HEK293 (cell line): ENCODE results near the gene NFE2L1.
A peak's percentile ranks its signal among the peaks of the same experiment; 100 is the strongest.

Experiments
- EGR2 ChIP-seq: fragments of 450-650 bp; formaldehyde crosslinking; IDR thresholded peaks from 2 replicates; pipeline ENCODE4 v1.5.1; 2016; ENCODE audit warnings: low read depth, missing biosample characterization, missing genetic modification characterization
- GLIS1 ChIP-seq: fragments of 450-650 bp; formaldehyde crosslinking; IDR thresholded peaks from 2 replicates; pipeline ENCODE4 v1.5.1; 2016; ENCODE audit warnings: missing biosample characterization, missing genetic modification characterization
- HOXA7 ChIP-seq: sonication (generic); formaldehyde crosslinking; IDR thresholded peaks from 2 replicates; pipeline ENCODE4 v1.8.1; 2022; ENCODE audit warnings: missing genetic modification reagents, borderline replicate concordance
- MZF1 ChIP-seq: fragments of 450-650 bp; formaldehyde crosslinking; IDR thresholded peaks from 2 replicates; pipeline ENCODE4 v1.5.1; 2017; ENCODE audit warnings: missing biosample characterization, missing genetic modification characterization, borderline replicate concordance
- PBX3 ChIP-seq: sonication (generic); formaldehyde crosslinking; IDR thresholded peaks from 2 replicates; pipeline ENCODE4 v1.8.1; 2022; ENCODE audit warnings: mild to moderate bottlenecking, moderate library complexity, missing genetic modification reagents
- PRDM10 ChIP-seq: fragments of 450-650 bp; formaldehyde crosslinking; IDR thresholded peaks from 2 replicates; pipeline ENCODE4 v1.5.1; 2016; ENCODE audit warnings: missing biosample characterization, missing genetic modification characterization
- SALL2 ChIP-seq: fragments of 450-650 bp; formaldehyde crosslinking; IDR thresholded peaks from 2 replicates; pipeline ENCODE4 v1.5.0; 2017; ENCODE audit warnings: missing biosample characterization, mild to moderate bottlenecking, missing genetic modification characterization, borderline replicate concordance
- WT1 ChIP-seq: fragments of 450-650 bp; formaldehyde crosslinking; IDR thresholded peaks from 2 replicates; pipeline ENCODE4 v1.5.1; 2016; ENCODE audit warnings: missing biosample characterization, missing genetic modification characterization
- ZBTB17 ChIP-seq: fragments of 450-650 bp; formaldehyde crosslinking; IDR thresholded peaks from 2 replicates; pipeline ENCODE4 v1.5.1; 2016; ENCODE audit warnings: missing biosample characterization, missing genetic modification characterization
- ZEB2 ChIP-seq: fragments of 450-650 bp; formaldehyde crosslinking; IDR thresholded peaks from 2 replicates; pipeline ENCODE4 v1.5.1; 2016; ENCODE audit warnings: missing biosample characterization, missing genetic modification characterization
- ZFHX2 ChIP-seq: fragments of 450-650 bp; formaldehyde crosslinking; conservative IDR thresholded peaks from 2 replicates; pipeline ENCODE4 v1.5.1; 2016; ENCODE audit warnings: missing biosample characterization, missing genetic modification characterization
- ZNF24 ChIP-seq: fragments of 450-650 bp; formaldehyde crosslinking; IDR thresholded peaks from 2 replicates; pipeline ENCODE4 v1.5.1; 2016; ENCODE audit warnings: missing biosample characterization, missing genetic modification characterization
- ZNF26 ChIP-seq: fragments of 450-650 bp; formaldehyde crosslinking; IDR thresholded peaks from 2 replicates; pipeline ENCODE4 v1.5.1; 2016; ENCODE audit warnings: missing biosample characterization, missing genetic modification characterization
- ZNF266 ChIP-seq: fragments of 450-650 bp; formaldehyde crosslinking; IDR thresholded peaks from 2 replicates; pipeline ENCODE4 v1.5.1; 2016; ENCODE audit warnings: missing biosample characterization, missing genetic modification characterization, low read depth
- ZNF280D ChIP-seq: fragments of 450-650 bp; formaldehyde crosslinking; IDR thresholded peaks from 2 replicates; pipeline ENCODE4 v1.5.1; 2016; ENCODE audit warnings: missing biosample characterization, missing genetic modification characterization
- ZNF366 ChIP-seq: fragments of 450-650 bp; formaldehyde crosslinking; conservative IDR thresholded peaks from 2 replicates; pipeline ENCODE4 v1.5.1; 2016; ENCODE audit warnings: missing biosample characterization, missing genetic modification characterization
- ZNF747 ChIP-seq: fragments of 450-650 bp; formaldehyde crosslinking; IDR thresholded peaks from 2 replicates; pipeline ENCODE4 v1.5.1; 2016; ENCODE audit warnings: missing biosample characterization, missing genetic modification characterization
- ZNF777 ChIP-seq: fragments of 450-650 bp; formaldehyde crosslinking; IDR thresholded peaks from 2 replicates; pipeline ENCODE4 v1.5.1; 2017; ENCODE audit warnings: missing biosample characterization, missing genetic modification characterization, borderline replicate concordance
- ZNF791 ChIP-seq: fragments of 450-650 bp; formaldehyde crosslinking; IDR thresholded peaks from 2 replicates; pipeline ENCODE4 v1.5.1; 2016; ENCODE audit warnings: missing biosample characterization, missing genetic modification characterization
- ZNF830 ChIP-seq: fragments of 450-650 bp; IDR thresholded peaks from 2 replicates; pipeline ENCODE4 v1.5.0; 2018; ENCODE audit warnings: missing biosample characterization, missing genetic modification characterization, low read depth, mild to moderate bottlenecking, moderate library complexity
- ZSCAN30 ChIP-seq: fragments of 450-650 bp; IDR thresholded peaks from 2 replicates; pipeline ENCODE4 v1.5.1; 2018; ENCODE audit warnings: missing biosample characterization, mild to moderate bottlenecking, missing genetic modification characterization, moderate library complexity
- TF ChIP-seq, protein P1 (sequence below): fragments of 450-650 bp; formaldehyde crosslinking; IDR thresholded peaks from 2 replicates; pipeline ENCODE4 v1.5.1; 2016; ENCODE audit warnings: missing biosample characterization, missing genetic modification characterization
- TF ChIP-seq, protein P2 (sequence below): fragments of 450-650 bp; formaldehyde crosslinking; IDR thresholded peaks from 2 replicates; pipeline ENCODE4 v1.5.1; 2017; ENCODE audit warnings: missing biosample characterization, missing genetic modification characterization

Gene NFE2L1

DNA sequence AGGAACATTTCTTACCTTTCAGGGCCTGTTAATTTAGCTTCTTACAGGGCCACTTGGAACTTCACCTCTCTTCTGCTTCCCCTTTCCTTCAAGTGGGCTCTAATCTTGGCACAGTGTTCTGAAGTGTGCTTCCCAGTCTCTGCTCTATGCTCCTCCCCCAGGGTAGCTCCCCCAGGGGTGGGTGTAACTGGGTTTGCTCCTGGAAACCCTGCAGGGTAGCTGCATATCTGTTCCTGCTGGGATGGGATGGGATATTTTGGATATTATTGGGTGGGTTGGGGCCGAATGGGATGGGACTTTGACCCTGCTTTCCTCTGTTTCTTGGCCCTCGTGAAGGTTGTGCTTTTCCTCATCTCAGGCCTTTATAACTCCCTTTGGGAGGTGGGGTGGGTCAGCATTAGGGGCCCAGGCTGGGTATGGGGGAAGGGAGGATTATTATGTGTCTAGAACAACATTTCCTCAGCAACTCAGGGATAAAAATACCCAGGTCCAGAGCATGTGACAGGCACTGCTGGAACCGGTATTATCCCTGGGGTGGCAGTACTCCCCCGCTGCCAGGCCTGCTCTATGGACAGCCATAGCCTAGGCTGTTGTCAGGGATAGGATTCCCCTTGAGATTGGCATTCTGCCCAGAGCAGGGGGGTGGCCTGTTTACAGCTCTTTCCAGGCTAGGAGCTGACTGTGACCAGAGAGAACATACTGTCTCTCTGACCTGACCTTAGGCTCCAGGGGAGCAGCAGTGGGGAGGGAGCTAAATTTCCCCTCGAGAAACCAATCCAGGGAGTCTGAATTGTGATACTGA, 5.0 kb downstream of the NFE2L1 start (continued):
- TF ChIP-seq ZNF830 = no peak
- TF ChIP-seq SALL2 (tag by site-specific recombination) = no peak
- TF ChIP-seq ZNF280D (tag by site-specific recombination) = no peak
- TF ChIP-seq, protein P1, sequence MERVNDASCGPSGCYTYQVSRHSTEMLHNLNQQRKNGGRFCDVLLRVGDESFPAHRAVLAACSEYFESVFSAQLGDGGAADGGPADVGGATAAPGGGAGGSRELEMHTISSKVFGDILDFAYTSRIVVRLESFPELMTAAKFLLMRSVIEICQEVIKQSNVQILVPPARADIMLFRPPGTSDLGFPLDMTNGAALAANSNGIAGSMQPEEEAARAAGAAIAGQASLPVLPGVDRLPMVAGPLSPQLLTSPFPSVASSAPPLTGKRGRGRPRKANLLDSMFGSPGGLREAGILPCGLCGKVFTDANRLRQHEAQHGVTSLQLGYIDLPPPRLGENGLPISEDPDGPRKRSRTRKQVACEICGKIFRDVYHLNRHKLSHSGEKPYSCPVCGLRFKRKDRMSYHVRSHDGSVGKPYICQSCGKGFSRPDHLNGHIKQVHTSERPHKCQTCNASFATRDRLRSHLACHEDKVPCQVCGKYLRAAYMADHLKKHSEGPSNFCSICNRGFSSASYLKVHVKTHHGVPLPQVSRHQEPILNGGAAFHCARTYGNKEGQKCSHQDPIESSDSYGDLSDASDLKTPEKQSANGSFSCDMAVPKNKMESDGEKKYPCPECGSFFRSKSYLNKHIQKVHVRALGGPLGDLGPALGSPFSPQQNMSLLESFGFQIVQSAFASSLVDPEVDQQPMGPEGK = peak; percentile 94
- TF ChIP-seq MZF1 (tag by site-specific recombination) = 0 out of 2 replicates have a peak, but pooled peaks have one; percentile 19
- TF ChIP-seq PBX3 = no peak
- peak; percentile 99 for TF ChIP-seq PRDM10 (tag by site-specific recombination)
- TF ChIP-seq, protein P2, sequence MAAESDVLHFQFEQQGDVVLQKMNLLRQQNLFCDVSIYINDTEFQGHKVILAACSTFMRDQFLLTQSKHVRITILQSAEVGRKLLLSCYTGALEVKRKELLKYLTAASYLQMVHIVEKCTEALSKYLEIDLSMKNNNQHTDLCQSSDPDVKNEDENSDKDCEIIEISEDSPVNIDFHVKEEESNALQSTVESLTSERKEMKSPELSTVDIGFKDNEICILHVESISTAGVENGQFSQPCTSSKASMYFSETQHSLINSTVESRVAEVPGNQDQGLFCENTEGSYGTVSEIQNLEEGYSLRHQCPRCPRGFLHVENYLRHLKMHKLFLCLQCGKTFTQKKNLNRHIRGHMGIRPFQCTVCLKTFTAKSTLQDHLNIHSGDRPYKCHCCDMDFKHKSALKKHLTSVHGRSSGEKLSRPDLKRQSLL (tag by site-specific recombination) = no peak
- TF ChIP-seq GLIS1 (tag by site-specific recombination) = peak; percentile 99
- TF ChIP-seq WT1 = peak; percentile 70
- peak; percentile 25; the same call in 1 of the 2 replicates for TF ChIP-seq EGR2 (tag by site-specific recombination)
- TF ChIP-seq ZNF791 (tag by site-specific recombination) = no peak
- TF ChIP-seq ZNF747 (tag by site-specific recombination) = no peak
- TF ChIP-seq ZBTB17 (tag by site-specific recombination) = peak; percentile 94
- peak; percentile 28; the same call in 1 of the 2 replicates for TF ChIP-seq ZFHX2 (tag by site-specific recombination)
- TF ChIP-seq ZSCAN30 (tag by site-specific recombination) = peak; percentile 15; the same call in 1 of the 2 replicates
- TF ChIP-seq HOXA7 (CRISPR knock-in tag) = no peak
- TF ChIP-seq ZNF26 (tag by site-specific recombination) = no peak
- TF ChIP-seq ZEB2 (tag by site-specific recombination) = peak; percentile 58; the same call in 1 of the 2 replicates
- TF ChIP-seq ZNF777 = no peak
- TF ChIP-seq ZNF266 (tag by site-specific recombination) = no peak
- TF ChIP-seq ZNF366 (tag by site-specific recombination) = peak; percentile 46
- 0 out of 2 replicates have a peak, but pooled peaks have one; percentile 28 for TF ChIP-seq ZNF24 (tag by site-specific recombination)
